KMS-11 (cell line): ENCODE measurements around the gene SYT17.

Source experiments
- H2AFZ ChIP-seq: fragments of 200-600 bp; sonication (generic); 2 replicates; pipeline ENCODE4 v1.6.1; 2016; ENCODE audit warnings: antibody characterized with exemption, mixed run types, low read depth
- H3K27ac ChIP-seq: fragments of 200-600 bp; sonication (generic); 2 replicates; pipeline ENCODE4 v1.6.1; 2016; ENCODE audit warnings: mild to moderate bottlenecking, mixed run types
- H3K27me3 ChIP-seq: fragments of 200-600 bp; sonication (generic); 2 replicates; pipeline ENCODE4 v1.6.1; 2017; ENCODE audit warnings: mild to moderate bottlenecking, low read depth, mixed run types, moderate library complexity; ENCODE audit not compliant: insufficient read depth
- H3K36me3 ChIP-seq: fragments of 200-600 bp; sonication (generic); 2 replicates; pipeline ENCODE4 v1.6.1; 2017; ENCODE audit warnings: mild to moderate bottlenecking, mixed run types; ENCODE audit not compliant: insufficient read depth
- H3K4me1 ChIP-seq: fragments of 200-600 bp; sonication (generic); 2 replicates; pipeline ENCODE4 v1.6.1; 2016; ENCODE audit warnings: mild to moderate bottlenecking, low read depth, mixed run types; ENCODE audit not compliant: poor library complexity, severe bottlenecking
- H3K4me2 ChIP-seq: fragments of 200-600 bp; sonication (generic); 2 replicates; pipeline ENCODE4 v1.7.0; 2016; ENCODE audit warnings: mild to moderate bottlenecking, mixed run types
- H3K4me3 ChIP-seq: fragments of 200-600 bp; sonication (generic); IDR thresholded peaks from 2 replicates; pipeline ENCODE4 v1.6.1; 2017; ENCODE audit warnings: low read depth, low read length, mixed read lengths; ENCODE audit not compliant: insufficient read depth
- H3K79me2 ChIP-seq: fragments of 200-600 bp; sonication (generic); 2 replicates; pipeline ENCODE4 v1.6.1; 2016; ENCODE audit warnings: low read depth, mixed run types; ENCODE audit not compliant: insufficient read depth
- H3K9ac ChIP-seq: fragments of 200-600 bp; sonication (generic); 2 replicates; pipeline ENCODE4 v1.6.1; 2016; ENCODE audit warnings: mild to moderate bottlenecking, mixed run types
- H4K20me1 ChIP-seq: fragments of 200-600 bp; sonication (generic); 2 replicates; pipeline ENCODE4 v1.6.1; 2016; ENCODE audit warnings: mild to moderate bottlenecking, mixed run types; ENCODE audit not compliant: insufficient read depth
- TF ChIP-seq, protein P1 (sequence below): fragments of 200-600 bp; sonication (generic); conservative IDR thresholded peaks from 2 replicates; pipeline ENCODE4 v1.6.1; 2017; ENCODE audit warnings: low read depth, mild to moderate bottlenecking, antibody characterized with exemption, low read length, moderate library complexity, mixed read lengths

The SYT17 gene

DNA sequence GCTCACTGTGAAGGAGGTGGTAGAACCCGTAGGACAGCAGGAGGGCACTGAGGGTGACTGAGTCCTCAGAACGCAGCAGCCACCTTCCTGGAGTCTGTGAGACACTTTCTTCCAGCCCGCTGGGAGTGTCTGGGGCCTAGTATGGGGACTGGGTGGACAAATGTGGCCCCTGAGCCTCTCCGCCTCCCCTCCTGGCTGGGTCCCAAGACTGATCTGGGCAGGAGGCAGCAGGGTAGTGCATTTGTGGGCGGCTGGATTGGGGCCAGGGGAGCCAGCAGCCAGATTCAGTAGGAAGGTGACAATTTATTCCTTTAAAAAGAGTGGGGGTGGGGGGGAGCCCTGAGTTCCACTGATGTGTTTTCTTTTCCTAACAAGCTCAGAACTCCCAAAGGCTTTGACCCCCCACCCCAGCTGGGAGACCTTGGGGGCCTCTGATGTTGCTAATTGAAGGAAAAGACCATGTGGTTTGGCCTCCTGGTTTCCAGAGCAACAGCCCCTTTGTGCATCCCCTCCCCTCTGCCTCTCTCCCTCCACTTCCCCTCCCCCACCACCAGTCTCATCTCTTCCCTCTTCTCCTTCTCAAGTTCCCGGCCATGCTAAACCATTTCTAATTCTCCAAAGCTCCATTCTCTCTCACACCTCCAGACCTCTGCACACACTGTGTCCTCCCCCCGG, 121.9 kb downstream of the SYT17 start:
- H3K4me2 ChIP-seq = no peak overlapping the region
- no peak overlapping the region for H3K9ac ChIP-seq
- no peak overlapping the region for H3K4me3 ChIP-seq
- H3K4me1 ChIP-seq = no peaks in the 10 kb centered on the region
- H4K20me1 ChIP-seq = no peaks in the 10 kb centered on the region
- no peak overlapping the region for H2AFZ ChIP-seq
- H3K79me2 ChIP-seq = no peaks in the 10 kb centered on the region
- TF ChIP-seq, protein P1, sequence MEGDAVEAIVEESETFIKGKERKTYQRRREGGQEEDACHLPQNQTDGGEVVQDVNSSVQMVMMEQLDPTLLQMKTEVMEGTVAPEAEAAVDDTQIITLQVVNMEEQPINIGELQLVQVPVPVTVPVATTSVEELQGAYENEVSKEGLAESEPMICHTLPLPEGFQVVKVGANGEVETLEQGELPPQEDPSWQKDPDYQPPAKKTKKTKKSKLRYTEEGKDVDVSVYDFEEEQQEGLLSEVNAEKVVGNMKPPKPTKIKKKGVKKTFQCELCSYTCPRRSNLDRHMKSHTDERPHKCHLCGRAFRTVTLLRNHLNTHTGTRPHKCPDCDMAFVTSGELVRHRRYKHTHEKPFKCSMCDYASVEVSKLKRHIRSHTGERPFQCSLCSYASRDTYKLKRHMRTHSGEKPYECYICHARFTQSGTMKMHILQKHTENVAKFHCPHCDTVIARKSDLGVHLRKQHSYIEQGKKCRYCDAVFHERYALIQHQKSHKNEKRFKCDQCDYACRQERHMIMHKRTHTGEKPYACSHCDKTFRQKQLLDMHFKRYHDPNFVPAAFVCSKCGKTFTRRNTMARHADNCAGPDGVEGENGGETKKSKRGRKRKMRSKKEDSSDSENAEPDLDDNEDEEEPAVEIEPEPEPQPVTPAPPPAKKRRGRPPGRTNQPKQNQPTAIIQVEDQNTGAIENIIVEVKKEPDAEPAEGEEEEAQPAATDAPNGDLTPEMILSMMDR = no peak
- H3K27me3 ChIP-seq = no peaks in the 10 kb centered on the region
- H3K27ac ChIP-seq = no peak overlapping the region
- no peaks in the 10 kb centered on the region for H3K36me3 ChIP-seq

DNA sequence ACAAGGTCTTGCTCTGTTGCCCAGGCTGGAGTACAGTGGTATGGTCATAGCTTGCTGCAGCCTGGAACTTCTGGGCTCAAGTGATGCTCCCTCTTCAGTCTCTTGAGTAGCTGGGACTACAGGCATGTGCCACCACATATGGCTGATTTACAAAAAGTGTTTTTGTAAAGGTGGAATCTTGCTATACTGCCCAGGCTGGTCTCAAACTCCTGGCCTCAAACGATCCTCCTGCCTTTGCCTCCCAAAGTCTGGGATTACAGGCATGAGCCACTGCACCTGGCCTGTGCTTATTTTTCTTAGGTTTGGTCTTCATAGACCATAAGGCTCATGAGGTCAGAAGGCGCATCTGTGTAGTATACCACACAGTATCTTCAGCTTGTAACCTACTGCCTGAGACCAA, 122.8 kb downstream of the SYT17 start:
- H3K4me1 ChIP-seq = no peaks in the 10 kb centered on the region
- H2AFZ ChIP-seq = no peak overlapping the region
- H3K4me3 ChIP-seq = no peak overlapping the region
- TF ChIP-seq, protein P1 = no peak
- no peaks in the 10 kb centered on the region for H3K36me3 ChIP-seq
- H3K9ac ChIP-seq = no peak overlapping the region
- H3K27ac ChIP-seq = no peak overlapping the region
- H3K4me2 ChIP-seq = no peak overlapping the region
- no peaks in the 10 kb centered on the region for H3K27me3 ChIP-seq
- no peaks in the 10 kb centered on the region for H3K79me2 ChIP-seq
- H4K20me1 ChIP-seq = no peaks in the 10 kb centered on the region

DNA sequence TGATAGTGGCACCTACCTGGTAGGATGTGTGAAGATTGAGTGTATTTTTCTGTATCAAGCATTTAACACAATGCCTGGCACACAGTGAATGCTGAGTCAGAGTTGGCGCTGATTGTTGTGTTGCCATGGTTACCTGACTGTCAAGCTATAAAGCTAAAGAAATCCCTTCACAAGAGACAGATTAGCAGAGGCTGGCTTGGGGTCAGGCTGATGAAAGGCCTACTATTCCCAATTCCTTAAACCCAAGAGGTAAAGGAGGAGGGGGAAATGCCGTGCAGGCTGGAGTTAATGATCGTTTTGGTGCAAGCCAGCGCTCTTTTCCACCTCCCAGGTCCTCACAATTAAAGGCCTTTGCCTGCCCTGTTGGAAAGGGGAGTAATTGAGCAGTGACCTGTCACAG, 123.4 kb downstream of the SYT17 start:
- H3K4me1 ChIP-seq = no peaks in the 10 kb centered on the region
- H4K20me1 ChIP-seq = no peaks in the 10 kb centered on the region
- TF ChIP-seq, protein P1 = no peak
- no peaks in the 10 kb centered on the region for H3K27me3 ChIP-seq
- no peak overlapping the region for H2AFZ ChIP-seq
- no peak overlapping the region for H3K9ac ChIP-seq
- H3K4me2 ChIP-seq = no peak overlapping the region
- no peak overlapping the region for H3K27ac ChIP-seq
- no peaks in the 10 kb centered on the region for H3K79me2 ChIP-seq
- H3K36me3 ChIP-seq = no peaks in the 10 kb centered on the region
- H3K4me3 ChIP-seq = no peak overlapping the region

DNA sequence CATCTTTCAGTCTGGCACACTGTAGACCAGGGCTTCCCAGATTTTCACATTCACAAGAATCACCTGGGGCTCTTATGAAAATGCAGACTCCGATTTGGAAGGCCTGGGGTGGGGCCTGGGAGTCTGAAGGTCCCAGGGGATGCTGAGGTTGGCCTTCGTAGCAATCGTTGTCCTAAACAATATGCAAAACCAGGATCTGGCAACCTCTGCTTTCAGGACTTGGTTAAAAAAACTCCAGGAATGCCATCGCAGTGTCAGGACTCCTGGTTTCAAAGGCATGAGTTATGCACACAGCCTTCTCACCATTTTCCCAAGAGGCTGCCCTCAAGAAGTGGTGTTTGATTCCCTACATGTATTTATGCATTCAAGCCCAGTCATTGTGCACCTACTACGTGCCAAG, 124.1 kb downstream of the SYT17 start:
- no peaks in the 10 kb centered on the region for H3K79me2 ChIP-seq
- no peak overlapping the region for H2AFZ ChIP-seq
- H3K27me3 ChIP-seq = no peaks in the 10 kb centered on the region
- TF ChIP-seq, protein P1 = no peak
- no peaks in the 10 kb centered on the region for H3K36me3 ChIP-seq
- no peaks in the 10 kb centered on the region for H4K20me1 ChIP-seq
- no peak overlapping the region for H3K4me2 ChIP-seq
- H3K4me3 ChIP-seq = no peak overlapping the region
- no peak overlapping the region for H3K9ac ChIP-seq
- H3K4me1 ChIP-seq = no peaks in the 10 kb centered on the region
- no peak overlapping the region for H3K27ac ChIP-seq
